HG02970 (cell line): ENCODE data around the gene SCNN1B.
"Not testable (repeated sequence)": the region's sequence is repeated elsewhere in the genome, so short reads cannot be mapped to it uniquely, and the experiment has no call there.

Experiments used
- ATAC-seq: cut with Tn5 transposase; IDR thresholded peaks from one replicate; pipeline ENCODE4 v1.9.1; 2021; ENCODE audit warnings: mild to moderate bottlenecking, moderate library complexity, moderate number of reproducible peaks; ENCODE audit not compliant: unreplicated experiment, low FRiP score

Gene SCNN1B

DNA sequence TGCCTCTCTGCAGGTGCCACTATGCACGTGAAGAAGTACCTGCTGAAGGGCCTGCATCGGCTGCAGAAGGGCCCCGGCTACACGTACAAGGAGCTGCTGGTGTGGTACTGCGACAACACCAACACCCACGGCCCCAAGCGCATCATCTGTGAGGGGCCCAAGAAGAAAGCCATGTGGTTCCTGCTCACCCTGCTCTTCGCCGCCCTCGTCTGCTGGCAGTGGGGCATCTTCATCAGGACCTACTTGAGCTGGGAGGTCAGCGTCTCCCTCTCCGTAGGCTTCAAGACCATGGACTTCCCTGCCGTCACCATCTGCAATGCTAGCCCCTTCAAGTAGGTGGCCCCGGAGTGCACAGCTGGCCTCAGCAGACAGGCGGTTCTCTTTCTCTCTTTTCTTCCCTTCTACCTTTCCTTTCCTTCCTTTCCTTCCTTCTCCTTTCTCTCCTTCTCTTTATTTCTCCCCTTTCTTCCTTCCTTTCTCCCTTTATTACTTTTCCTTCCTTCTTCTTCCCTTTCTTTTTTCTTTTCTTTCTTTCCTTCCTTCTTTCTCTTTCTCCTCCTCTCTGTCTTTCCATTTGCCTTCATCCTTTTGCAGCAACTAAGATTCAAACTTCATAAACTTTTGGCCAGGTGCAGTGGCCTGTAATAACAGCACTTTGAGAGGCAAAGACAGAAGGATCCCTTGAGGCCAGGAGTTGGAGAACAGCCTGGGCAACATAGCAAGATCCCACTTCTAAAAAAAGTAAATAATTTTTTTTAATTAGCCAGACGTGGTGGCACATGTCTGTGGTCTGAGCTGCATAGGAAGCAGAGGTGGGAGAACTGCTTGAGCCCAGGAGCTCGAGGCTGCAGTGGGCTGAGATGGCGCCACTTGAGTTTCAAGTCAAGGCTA lies 46.7 kb downstream of the SCNN1B start:
- no peak for ATAC-seq

DNA sequence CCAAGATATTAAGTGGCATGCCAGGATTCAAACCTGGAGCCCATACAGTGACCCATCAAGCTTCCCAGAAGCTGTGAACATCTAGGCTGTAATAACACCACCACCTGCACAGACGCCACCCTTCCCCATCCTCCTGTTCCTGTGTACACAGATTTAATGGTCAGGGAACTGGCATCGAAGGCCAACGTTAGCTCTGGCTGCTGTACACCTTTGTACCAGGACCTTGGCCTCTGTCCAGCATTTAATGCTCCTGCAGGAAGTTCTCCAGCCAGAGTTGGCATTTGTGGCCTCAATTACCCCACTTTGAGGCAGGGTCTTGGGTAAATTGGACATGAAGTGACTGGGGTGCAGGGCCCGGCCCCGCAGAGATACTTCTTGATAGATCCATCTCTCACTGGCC lies 49.3 kb downstream of the SCNN1B start:
- no peak for ATAC-seq

DNA sequence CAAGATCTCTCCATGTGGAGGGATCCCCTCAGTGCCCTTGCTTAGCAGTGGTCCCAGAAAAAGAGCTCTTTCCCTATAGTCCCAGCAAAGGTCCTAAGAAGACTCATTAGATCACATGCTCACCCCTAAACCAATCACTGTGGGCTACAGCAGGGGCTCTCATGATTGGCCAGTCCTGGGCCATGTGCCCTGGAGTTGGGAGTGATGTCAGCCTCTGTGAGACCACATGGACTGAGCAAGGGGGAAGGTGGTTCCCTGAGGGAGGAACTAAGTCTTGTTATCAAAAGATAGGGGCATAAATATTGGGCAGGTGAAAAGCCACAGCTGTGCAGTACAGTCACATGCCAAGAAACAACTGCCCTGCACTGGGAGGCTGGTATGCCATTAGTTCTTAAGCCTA lies 51.3 kb downstream of the SCNN1B start:
- ATAC-seq = no peak

DNA sequence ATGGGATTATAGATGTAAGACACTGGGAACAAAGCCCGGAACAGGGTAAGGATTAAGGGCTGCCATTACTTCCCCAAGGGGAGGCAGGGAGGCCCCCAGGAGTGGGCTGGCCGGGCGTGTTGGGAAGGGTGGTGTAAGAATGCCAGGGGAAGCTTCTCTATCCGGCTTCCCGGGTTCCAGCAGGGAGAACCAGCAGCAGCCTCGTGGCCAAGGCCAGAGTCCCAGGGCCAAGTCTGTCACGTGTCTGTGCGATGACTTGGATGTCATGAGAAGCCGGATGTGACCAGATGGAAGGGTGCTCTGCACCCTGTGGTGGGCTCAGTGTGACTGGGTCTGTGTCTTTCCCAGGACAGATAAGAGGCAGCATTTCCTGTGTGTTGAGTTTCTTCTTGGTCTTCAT lies 52.1 kb downstream of the SCNN1B start:
- no peak for ATAC-seq

DNA sequence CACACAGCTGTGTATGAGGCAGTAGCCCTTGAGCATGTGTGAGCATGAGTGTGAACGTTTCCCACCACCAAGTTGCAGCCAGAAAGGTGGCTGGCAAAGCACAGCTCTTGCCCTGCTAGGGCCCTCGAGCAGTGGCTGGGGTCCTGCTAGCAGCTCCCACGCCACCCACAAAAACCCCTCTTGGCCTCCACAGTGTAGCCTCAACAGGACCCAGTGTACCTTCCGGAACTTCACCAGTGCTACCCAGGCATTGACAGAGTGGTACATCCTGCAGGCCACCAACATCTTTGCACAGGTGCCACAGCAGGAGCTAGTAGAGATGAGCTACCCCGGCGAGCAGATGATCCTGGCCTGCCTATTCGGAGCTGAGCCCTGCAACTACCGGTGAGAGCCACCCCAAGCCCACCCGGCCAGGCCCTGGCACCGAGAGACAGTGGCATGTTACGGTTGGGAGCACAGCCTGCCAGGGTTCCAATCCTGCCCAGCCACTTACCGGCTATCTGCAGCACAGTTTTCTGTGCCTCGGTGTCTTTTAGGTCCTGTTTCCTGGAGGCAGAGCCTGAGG lies 53.1 kb downstream of the SCNN1B start:
- ATAC-seq = no peak

DNA sequence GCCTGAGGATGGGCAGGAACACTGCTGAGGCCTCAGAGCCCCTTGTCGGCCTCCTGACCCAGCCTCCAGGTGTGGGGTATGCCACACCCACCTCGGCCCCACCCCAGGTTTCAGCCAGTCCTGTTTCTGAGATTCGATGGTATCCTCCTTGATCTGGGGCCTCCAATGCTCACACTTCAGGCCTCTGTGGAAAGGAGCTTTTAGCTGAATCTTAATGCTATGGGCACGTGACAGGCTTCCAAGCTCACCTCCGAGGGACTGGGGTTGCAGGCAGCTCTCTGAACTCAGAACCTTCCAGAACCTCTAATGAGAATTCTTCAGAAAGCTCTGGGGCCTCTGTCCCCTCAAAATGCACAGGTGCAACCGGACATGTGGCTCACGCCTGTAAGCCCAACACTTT lies 54.8 kb downstream of the SCNN1B start:
- no peak for ATAC-seq

DNA sequence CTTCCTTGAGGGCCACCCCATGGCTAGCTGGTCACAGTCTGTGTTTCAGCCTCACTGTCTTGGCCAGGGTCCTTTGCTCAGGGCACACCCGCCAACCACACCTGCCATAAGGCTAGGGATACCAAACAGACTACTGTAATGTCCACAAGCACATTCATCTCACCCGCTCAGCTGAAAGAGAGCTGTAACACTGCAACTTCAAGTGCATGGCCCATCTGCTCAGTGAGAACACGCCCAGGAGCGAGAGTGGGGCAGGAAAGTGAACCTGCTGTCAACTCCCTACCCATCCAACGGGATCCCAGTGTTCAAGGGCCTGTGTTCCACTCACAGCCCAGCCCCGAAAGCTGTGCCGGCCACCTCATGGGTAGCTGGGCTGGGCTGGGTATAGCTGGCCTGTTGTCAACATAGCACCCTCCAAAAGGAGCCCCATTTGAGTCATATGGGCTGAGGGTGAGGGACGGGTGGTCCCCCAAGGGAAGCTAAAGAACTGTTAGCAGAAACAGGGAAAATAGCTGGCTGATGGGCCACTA lies 55.7 kb downstream of the SCNN1B start:
- ATAC-seq = no peak

DNA sequence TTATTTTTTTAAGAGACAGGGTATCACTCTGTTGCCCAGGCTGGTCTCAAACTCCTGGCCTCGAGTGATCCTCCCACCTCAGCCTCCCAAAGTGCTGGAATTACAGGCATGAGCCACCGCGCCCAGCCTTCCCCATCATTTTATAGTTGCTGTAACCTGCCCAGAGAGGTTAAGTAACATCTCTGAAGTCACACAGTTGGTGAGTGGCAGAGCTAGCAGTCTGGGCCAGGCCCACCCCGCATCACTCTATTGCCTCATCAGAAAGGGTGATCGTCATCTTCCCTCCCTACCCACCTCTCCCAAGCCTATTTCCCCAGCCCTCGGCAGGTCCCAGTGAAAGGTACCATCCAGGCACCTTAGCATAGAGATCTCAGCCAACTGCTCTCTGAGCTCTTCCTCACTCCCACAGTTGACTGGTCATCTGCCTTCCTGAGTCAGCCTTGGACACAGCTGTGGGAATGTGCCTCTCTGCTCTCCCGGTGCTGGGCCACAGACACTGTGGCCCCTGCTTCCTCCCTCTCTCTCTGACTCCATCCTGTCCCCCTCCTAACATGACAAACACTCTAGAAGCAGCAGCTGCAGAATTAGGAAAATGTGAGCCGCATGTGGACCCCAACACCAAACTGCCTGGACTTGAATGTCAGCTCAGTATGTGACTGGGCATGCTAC lies 57.1 kb downstream of the SCNN1B start:
- no peak for ATAC-seq

DNA sequence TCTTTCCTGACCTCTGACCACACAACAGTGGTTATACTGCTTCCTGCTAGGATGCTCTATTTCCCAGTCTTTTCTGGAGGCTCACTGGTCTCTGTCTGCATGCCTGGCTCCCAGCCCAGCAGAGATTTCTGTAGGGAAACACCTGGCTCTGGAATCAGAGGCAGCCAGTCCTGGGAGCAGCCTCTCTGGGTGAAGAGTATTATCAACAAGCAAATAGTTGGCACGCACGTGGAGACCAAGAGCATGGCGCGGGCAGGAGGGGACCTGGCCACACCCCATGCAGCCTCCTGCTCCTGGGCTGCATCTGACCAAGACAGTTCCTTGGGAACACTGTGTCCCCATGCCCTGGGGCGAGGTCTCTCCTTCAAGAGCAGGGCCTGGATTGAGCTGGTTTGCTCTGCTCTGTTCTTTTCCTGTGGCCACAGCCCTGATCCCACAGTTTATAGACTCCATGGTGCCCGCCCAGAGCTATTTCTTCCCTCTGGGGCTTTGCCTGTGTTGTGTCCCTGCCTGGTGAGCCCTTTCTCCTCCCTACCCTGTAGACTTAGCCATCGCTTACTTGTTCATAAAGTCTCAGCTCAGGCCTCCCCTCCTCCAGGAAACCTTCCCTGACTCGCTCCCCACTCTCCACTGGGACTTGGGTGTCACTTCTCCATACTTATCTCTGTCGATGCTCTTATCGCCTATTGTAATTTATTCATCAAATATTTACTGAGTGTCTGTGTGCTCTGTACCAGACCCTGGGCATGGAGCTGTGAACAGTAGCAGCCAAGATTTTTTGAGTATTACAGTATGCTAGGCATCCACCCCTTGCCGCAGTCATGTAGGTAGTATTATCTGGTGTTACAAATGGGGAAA lies 60.6 kb downstream of the SCNN1B start:
- no peak for ATAC-seq

DNA sequence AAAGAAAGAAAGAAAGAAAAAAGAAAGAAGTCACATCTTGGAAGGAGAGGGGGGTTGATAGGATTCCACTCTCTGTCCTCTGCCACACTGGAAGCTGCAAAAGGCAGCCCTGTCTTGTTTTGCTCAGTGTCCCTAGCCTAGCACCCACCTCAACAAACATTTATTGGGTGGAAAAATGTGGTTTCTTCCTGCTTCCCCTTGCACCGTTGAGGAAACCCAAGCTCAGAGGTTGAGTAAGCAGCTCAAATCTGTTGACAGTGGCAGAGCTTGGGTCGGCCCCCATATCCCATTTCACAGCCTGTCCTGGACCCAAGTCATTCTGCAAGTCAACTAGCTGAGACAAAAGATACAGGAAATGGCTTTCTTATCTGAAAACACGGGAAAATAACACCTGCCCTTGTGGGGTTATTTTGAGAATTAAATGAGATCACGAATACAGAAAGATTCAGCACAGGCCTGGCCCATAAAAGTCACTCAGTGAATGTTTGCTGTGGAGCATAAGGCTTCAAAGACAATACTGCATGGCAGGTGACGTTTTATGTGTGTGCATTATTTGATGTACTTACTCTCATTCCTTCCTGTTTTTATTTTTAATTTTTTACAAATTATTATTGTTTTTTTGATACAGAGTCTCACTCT lies 63.6 kb downstream of the SCNN1B start:
- no peak for ATAC-seq

DNA sequence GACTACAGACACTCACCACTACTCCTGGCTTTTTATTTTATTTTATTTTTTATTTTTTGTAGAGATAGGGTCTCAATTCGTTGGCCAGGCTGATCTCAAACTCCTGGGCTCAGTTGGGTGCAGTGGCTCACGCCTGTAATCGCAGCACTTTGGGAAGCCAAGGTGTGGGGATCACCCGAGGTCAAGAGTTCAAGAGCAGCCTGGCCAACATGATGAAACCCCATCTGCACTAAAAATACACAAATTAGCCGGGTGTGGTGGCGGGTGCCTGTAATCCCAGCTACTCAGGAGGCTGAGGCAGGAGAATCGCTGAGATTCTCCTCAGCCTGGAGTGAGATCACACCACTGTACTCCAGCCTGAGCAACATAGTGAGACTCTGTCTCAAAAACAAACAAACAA lies 64.2 kb downstream of the SCNN1B start:
- not testable (repeated sequence) for ATAC-seq

DNA sequence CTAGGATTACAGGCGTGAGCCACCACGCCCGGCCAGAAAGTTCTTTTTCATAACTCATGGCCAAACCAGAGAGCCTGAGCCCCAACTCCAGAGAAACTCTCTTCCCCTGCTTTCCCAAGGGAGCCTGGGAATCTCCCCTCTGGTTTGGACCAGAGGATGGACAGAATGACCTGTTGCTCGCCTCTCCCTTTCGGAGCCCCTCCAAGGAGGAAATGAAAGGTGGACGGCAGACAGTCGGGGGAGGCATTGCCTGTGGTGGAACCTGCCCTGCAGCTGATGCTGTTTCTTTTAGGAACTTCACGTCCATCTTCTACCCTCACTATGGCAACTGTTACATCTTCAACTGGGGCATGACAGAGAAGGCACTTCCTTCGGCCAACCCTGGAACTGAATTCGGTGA lies 65.5 kb downstream of the SCNN1B start:
- no peak for ATAC-seq

DNA sequence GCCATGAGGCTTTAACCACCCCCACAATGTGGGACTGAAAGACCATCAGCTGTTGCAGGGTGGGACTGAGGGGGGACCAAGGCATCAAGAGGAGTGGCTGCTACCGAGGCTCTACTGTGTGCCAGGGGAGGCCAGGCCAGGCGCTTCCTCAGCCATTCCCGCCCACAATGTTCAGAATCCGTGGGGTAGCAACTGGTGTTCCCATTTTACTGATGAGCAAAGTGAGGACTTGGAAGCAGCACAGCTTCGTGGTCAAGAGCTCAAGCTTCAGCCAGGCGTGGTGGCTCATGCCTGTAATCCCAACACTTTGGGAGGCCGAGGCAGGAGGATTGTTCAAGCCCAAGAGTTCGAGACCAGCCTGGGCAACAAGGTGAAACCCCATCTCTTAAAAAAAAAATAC lies 65.9 kb downstream of the SCNN1B start:
- ATAC-seq = no peak

DNA sequence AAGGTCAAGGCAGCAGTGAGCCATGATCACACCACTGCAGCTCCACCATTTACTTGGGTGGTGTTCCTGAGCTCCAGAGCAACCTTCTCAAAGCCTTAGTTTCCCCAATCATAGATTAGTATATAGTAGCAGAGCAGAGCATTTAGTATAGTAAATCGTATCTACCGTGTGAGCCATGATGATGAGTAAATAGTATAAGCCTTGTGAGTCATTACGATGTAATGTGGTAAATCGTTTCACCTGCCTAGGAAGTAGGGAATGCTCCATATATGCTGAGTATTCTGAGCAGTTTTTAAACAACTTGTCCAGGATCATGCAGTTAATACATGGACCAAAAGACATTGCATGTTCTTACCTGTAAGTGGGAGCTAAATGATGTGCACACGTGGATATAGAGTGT lies 66.4 kb downstream of the SCNN1B start:
- ATAC-seq = no peak

DNA sequence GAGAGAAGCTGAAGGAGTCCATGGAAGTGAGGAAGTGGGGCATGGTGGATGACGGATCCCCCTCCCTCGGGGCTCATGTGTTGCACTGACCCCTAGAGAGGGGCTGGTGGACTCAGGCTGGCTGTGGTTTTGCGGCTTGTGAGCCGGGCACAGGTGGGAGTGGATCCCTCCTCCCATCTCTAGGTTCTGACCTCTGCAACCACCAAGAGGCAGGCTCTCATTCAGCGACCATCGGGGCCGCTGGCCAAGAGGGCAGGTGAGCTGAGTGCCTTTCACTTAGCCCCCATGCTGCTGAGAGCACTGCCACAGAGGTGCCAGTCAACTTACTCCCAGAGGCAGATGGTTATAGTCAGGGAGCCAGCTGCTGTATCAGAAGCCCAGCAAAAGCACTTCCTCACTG lies 67.3 kb downstream of the SCNN1B start:
- no peak for ATAC-seq

DNA sequence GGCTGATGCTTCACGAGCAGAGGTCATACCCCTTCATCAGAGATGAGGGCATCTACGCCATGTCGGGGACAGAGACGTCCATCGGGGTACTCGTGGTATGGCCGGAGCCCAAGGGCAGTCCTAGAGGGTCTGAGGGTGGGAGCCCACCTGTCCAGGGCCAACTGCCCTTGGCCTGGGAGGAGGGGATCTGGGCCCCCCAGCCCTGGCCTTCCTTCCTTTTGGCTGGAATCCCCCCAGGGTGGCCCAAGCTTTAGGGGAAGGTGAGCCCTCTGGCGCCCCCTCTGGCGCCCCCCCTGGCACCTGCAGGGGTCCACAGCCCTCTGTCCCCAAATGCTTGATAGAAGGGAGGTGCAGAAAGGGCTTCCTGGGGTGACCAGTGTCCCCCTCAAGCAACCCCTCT lies 69.3 kb downstream of the SCNN1B start:
- no peak for ATAC-seq

DNA sequence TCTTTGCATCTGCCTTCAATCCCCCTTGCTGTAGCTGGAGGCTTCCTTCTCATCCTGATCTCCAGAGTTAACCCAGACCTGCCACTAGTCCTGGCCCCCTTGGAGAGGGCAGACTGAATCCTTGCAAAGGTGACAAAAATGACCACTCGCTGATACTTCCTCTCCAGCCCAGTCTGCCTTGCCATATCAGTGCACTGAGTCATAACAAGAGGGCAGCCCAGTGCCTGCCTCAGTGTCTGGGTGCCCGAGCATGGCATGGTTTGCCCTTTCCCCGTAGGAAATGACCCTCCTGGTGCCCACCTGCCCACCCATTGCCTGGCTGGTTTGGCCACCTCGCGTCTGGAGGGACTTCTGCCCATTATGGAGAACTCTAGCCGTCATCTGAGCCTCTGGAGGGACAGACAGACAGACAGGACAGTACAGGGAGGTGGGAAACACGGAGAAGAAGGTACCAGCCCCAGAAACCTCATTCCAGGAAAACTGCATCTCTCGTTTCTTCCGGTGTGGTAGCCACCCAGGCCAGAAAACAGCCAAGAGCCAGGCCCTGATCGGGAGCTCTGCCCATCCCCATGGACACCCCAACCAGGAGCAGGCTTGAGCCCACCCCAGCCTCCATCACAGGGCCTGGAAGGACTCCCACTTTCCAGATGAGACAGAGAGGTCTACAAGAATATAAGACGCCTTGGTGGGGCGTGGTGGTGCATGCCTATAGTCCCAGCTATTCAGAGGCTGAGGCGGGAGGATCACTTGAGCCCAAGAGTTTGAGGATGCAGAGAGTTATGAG lies 71.5 kb downstream of the SCNN1B start:
- no peak for ATAC-seq

DNA sequence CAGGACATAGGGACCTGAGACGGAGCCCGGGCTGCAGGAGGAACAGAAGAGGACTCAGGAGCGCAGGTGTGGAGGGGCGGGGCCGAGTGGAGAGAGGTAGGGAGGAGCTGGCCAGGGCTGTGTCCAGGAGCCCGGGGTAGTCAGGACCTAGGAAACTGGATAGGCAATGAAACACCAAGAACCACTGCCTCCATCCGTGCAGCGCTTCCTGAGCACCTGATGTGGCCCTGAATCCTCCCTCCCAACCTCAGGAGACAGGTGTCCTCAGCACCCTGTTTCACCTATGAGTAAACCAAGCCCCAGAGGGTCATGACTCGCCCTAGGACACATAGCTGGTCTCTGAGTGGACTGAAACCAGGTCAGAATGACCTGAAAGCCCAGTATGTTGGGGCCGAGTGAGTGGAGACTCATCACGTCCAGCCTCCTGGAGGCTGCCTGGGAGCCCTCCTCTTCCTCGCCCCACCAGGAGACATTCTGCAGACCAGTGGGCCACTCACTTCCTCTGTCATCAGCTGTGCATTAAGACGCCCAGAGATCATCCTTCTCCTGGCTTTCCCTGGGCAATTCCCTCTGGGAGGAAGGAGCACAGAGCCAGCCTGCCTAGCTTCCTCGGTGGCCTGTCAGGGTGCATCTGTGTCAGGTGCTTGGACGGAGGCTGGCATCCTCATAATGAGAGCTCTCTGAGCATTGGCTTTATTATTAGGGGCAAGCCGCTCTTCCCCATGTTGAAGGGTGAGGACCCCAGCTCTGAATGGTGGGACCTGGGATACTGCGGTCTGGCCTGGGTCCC lies 72.8 kb downstream of the SCNN1B start:
- no peak for ATAC-seq

DNA sequence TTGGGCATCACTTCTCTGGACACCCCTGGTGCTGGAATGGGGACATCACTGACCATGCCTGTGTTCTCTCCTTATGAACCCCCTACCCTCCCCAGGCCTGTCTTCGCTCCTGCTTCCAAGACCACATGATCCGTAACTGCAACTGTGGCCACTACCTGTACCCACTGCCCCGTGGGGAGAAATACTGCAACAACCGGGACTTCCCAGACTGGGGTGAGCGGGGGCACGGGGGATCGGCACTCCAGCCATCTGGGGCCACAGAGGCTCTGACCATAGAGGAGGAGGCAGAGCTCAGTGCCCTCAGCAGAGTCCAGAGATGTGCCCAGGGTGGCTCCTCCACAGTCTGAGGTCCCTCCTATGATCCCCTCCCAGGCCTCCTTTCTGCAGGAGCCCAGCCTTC lies 73.5 kb downstream of the SCNN1B start:
- no peak for ATAC-seq
